ENCODE data around the gene AFF2.

The AFF2 gene

DNA sequence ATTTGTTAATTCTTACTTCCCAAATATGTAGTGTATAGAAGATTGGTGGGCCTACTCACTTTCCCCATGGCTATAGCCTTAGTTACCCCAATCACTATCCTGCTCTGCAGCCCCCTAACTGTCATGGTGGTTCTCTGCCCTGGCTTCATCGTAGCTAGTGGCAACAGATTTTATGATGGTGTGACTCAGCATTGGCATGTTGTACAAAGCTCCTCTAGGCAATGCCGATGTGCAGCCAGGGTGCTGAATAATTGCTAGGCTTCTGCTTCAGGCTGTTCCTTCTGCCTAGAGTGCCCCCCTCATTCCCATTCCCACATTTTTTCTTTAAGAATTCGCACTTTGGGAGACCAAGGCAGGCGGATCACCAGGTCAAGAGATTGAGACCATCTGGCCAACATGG is 35.2 kb downstream of the AFF2 start:
- H3K4me3 ChIP-seq, result no peak overlapping the region
- TF ChIP-seq, protein P1, sequence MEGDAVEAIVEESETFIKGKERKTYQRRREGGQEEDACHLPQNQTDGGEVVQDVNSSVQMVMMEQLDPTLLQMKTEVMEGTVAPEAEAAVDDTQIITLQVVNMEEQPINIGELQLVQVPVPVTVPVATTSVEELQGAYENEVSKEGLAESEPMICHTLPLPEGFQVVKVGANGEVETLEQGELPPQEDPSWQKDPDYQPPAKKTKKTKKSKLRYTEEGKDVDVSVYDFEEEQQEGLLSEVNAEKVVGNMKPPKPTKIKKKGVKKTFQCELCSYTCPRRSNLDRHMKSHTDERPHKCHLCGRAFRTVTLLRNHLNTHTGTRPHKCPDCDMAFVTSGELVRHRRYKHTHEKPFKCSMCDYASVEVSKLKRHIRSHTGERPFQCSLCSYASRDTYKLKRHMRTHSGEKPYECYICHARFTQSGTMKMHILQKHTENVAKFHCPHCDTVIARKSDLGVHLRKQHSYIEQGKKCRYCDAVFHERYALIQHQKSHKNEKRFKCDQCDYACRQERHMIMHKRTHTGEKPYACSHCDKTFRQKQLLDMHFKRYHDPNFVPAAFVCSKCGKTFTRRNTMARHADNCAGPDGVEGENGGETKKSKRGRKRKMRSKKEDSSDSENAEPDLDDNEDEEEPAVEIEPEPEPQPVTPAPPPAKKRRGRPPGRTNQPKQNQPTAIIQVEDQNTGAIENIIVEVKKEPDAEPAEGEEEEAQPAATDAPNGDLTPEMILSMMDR (IDR thresholded peaks at IDR 0.05), result no peak
- no peaks in the 10 kb centered on the region for H3K36me3 ChIP-seq
- DNase-seq, result no peak
- H3K4me1 ChIP-seq, result no peaks in the 10 kb centered on the region
- intact Hi-C loops (cut with DNase I; ENCODE audit: low total_unique reads), result no loop called here
- H3K9me3 ChIP-seq, result no peaks in the 10 kb centered on the region
- H3K27ac ChIP-seq, result no peak overlapping the region
- H3K27me3 ChIP-seq, result no peaks in the 10 kb centered on the region

DNA sequence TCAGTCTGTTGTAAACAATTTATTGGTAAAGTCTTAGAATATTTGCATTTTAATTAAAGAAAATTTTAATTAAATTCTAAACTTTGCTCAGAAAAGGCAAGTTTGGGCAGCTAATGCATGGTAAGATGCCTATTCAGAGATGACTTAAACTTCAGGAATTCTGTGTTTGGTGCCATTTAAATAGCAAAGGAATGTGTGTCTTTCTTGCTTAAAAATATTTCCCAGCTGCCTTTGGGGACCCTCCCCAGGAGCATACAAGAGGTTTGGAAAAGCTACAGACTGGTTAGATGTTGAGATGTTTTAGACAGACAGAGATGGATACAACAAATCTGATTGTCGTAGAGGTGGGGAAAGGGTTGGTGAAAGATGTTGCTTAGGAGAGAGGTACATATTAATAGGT is 36.5 kb downstream of the AFF2 start:
- H3K27ac ChIP-seq, result no peak overlapping the region
- no peak for DNase-seq

DNA sequence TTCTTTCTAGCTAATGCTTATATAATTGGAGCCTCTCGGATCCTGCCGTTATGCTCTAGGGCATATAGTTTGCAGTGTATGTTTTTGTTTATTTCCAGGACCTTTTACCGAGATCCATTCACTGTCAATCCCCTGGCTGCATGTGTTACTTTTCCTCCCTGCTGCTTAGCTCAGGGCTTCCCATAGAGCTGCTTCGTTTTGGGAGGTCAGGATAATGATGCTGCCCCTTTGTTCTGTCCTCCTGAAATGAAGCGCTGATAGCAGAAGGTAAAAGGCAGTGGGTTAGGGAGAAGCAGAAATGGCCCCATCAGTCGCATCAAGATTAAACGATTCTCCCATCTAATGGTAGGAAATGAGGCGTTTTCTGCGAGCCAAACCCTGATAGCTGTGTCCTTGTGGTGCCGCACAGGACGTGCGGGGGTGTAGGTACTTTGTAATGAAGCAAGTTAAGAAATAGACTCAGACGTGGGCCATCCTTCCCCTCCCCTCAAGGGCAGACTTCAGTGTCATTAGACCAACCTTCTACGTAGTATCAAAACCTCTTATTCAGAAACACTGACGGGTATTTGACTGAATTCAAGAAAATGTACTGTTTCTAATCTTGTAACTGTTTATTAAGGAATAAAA is 37.3 kb downstream of the AFF2 start:
- no peak for DNase-seq
- no peaks in the 10 kb centered on the region for H3K4me1 ChIP-seq
- no peaks in the 10 kb centered on the region for H3K36me3 ChIP-seq
- TF ChIP-seq, protein P1 (IDR thresholded peaks at IDR 0.05), result no peak
- H3K9me3 ChIP-seq, result no peaks in the 10 kb centered on the region
- intact Hi-C loops (cut with DNase I; ENCODE audit: low total_unique reads), result no loop called here
- no peak overlapping the region for H3K4me3 ChIP-seq
- H3K27ac ChIP-seq, result no peak overlapping the region
- H3K27me3 ChIP-seq, result no peaks in the 10 kb centered on the region

More for the DNA sequence above, 36.5 kb downstream of the AFF2 start:
- H3K36me3 ChIP-seq, result no peaks in the 10 kb centered on the region
- H3K4me1 ChIP-seq, result no peaks in the 10 kb centered on the region
- H3K4me3 ChIP-seq, result no peak overlapping the region
- TF ChIP-seq, protein P1 (IDR thresholded peaks at IDR 0.05), result no peak
- H3K9me3 ChIP-seq, result no peaks in the 10 kb centered on the region
- H3K27me3 ChIP-seq, result no peaks in the 10 kb centered on the region
- intact Hi-C loops (cut with DNase I; ENCODE audit: low total_unique reads), result no loop called here

DNA sequence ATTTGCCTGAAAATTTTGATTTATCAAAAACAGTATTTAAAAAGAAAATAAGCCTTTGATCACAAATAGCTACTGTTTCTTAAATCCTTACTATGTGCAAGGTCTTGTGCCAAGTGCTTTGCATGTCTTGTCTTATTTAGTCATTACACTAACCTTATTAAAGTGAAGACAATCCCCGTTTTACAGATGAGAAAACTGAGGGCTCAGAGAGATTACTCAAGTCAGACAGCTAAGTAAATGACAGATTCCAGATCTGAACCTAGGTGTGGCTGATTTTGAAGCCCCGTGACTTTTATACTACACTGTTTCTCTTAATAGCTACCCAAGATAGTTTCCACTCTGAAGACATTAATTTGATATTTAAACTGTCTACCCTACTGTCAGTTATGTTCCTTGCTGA is 38.2 kb downstream of the AFF2 start:
- Histone ChIP-seq H3K27me3 (no peaks in the 10 kb centered on the region), H3K4me3 (no peak overlapping the region), H3K27ac (no peak overlapping the region), H3K4me1 (no peaks in the 10 kb centered on the region), H3K36me3 (no peaks in the 10 kb centered on the region), H3K9me3 (no peaks in the 10 kb centered on the region)
- TF ChIP-seq, protein P1 (IDR thresholded peaks at IDR 0.05), result no peak
- intact Hi-C loops (cut with DNase I; ENCODE audit: low total_unique reads), result no loop called here
- no peak for DNase-seq

DNA sequence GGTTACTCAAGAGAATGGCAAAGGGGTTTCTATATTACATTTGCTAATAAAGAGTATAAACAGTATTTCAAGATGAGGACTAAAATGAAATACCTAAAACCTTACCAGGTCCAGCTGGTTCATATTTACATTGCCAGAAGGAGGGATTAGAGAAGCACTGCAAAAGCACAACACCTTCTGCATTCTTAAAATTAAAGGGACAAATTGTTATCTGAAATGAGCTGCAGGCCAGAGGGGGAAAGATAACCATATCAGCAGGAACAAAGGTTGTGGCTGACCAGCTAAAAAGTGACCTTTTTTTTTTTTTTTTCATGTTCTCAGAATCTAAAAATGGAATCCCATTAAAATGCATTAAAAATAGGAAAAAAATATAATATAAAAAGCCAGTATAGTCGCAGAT is 39.7 kb downstream of the AFF2 start:
- Histone ChIP-seq H3K9me3 (no peaks in the 10 kb centered on the region), H3K4me3 (no peak overlapping the region), H3K27me3 (no peaks in the 10 kb centered on the region), H3K4me1 (no peaks in the 10 kb centered on the region), H3K27ac (no peak overlapping the region), H3K36me3 (no peaks in the 10 kb centered on the region)
- no peak for DNase-seq
- TF ChIP-seq, protein P1 (IDR thresholded peaks at IDR 0.05), result no peak
- intact Hi-C loops (cut with DNase I; ENCODE audit: low total_unique reads), result no loop called here
